H9 (cell line): Measurements from ENCODE around the gene PRDM1. TPM values are rescaled to one million over a fixed set of nuclear protein-coding genes. Genes with fewer than 3 reads are reported as not detected.

Source experiments
- DNase-seq: peaks from one replicate; pipeline ENCODE4 v3.0.0-alpha.2; 2017
- H2AFZ ChIP-seq: one replicate; pipeline ENCODE4 v1.6.1; 2013; ENCODE audit warnings: mild to moderate bottlenecking, low read length, control low read depth, moderate library complexity
- H2AK5ac ChIP-seq: 2 replicates; pipeline ENCODE4 v1.6.1; 2013; ENCODE audit warnings: low read length, control low read depth, mixed read lengths; ENCODE audit not compliant: insufficient read length
- H2BK120ac ChIP-seq: one replicate; pipeline ENCODE4 v1.6.1; 2013; ENCODE audit warnings: low read depth, mild to moderate bottlenecking, low read length, control low read depth, inconsistent platforms; ENCODE audit not compliant: poor library complexity, severe bottlenecking
- H2BK12ac ChIP-seq: 2 replicates; pipeline ENCODE4 v1.6.1; 2013; ENCODE audit warnings: low read length, control low read depth, mixed read lengths, low read depth; ENCODE audit not compliant: insufficient read length
- H2BK15ac ChIP-seq: 2 replicates; pipeline ENCODE4 v1.6.1; 2013; ENCODE audit warnings: low read depth, low read length, control low read depth
- H2BK20ac ChIP-seq: one replicate; pipeline ENCODE4 v1.6.1; 2013; ENCODE audit warnings: low read depth, mild to moderate bottlenecking, low read length, control low read depth, inconsistent platforms; ENCODE audit not compliant: poor library complexity, severe bottlenecking
- H2BK5ac ChIP-seq: 2 replicates; pipeline ENCODE4 v1.6.1; 2013; ENCODE audit warnings: low read length, control low read depth, mixed read lengths; ENCODE audit not compliant: insufficient read length
- H3K14ac ChIP-seq: 2 replicates; pipeline ENCODE4 v1.6.1; 2013; ENCODE audit warnings: low read length, control low read depth; ENCODE audit not compliant: insufficient read depth
- H3K18ac ChIP-seq: 2 replicates; pipeline ENCODE4 v1.6.1; 2013; ENCODE audit warnings: low read depth, mild to moderate bottlenecking, mixed read lengths, low read length, control low read depth; ENCODE audit not compliant: insufficient read length
- H3K23ac ChIP-seq: 2 replicates; pipeline ENCODE4 v1.6.1; 2013; ENCODE audit warnings: low read length, control low read depth, mixed read lengths, low read depth; ENCODE audit not compliant: insufficient read length
- H3K23me2 ChIP-seq: 2 replicates; pipeline ENCODE4 v1.6.1; 2013; ENCODE audit warnings: low read depth, mild to moderate bottlenecking, mixed read lengths, low read length, control low read depth; ENCODE audit not compliant: insufficient read length, poor library complexity, severe bottlenecking
- H3K27ac ChIP-seq: 2 replicates; pipeline ENCODE4 v1.5.1; 2013; ENCODE audit warnings: low read length, control low read depth, mixed read lengths, low read depth; ENCODE audit not compliant: insufficient read length
- H3K27me3 ChIP-seq: 2 replicates; pipeline ENCODE4 v1.6.1; 2013; ENCODE audit warnings: low read length, control low read depth, inconsistent platforms; ENCODE audit not compliant: insufficient read depth
- H3K4ac ChIP-seq: 2 replicates; pipeline ENCODE4 v1.6.1; 2013; ENCODE audit warnings: low read depth, mild to moderate bottlenecking, control low read depth, inconsistent platforms, low read length, moderate library complexity
- H3K4me1 ChIP-seq: 2 replicates; pipeline ENCODE4 v1.6.1; 2013; ENCODE audit warnings: low read length, control low read depth, inconsistent platforms; ENCODE audit not compliant: insufficient read depth
- H3K4me2 ChIP-seq: 2 replicates; pipeline ENCODE4 v1.6.1; 2013; ENCODE audit warnings: low read length, control low read depth, mixed read lengths; ENCODE audit not compliant: insufficient read length, insufficient read depth
- H3K56ac ChIP-seq: 2 replicates; pipeline ENCODE4 v1.6.1; 2013; ENCODE audit warnings: low read depth, mild to moderate bottlenecking, mixed read lengths, low read length, control low read depth; ENCODE audit not compliant: insufficient read length
- H3K79me1 ChIP-seq: 2 replicates; pipeline ENCODE4 v1.6.1; 2013; ENCODE audit warnings: low read depth, mild to moderate bottlenecking, moderate library complexity, low read length, control low read depth, inconsistent platforms; ENCODE audit not compliant: insufficient read depth, poor library complexity, severe bottlenecking
- H3K79me2 ChIP-seq: 2 replicates; pipeline ENCODE4 v1.6.1; 2013; ENCODE audit warnings: low read length, control low read depth, inconsistent platforms; ENCODE audit not compliant: insufficient read depth
- H3K9ac ChIP-seq: 2 replicates; pipeline ENCODE4 v1.6.1; 2013; ENCODE audit warnings: low read length, control low read depth, mixed read lengths; ENCODE audit not compliant: insufficient read length; ENCODE audit errors: extremely low read depth
- H3K9me3 ChIP-seq: one replicate; pipeline ENCODE4 v1.6.1; 2013; ENCODE audit warnings: low read depth, low read length, inconsistent platforms; ENCODE audit not compliant: control insufficient read depth
- H3T11ph ChIP-seq: one replicate; pipeline ENCODE4 v1.6.1; 2013; ENCODE audit warnings: mild to moderate bottlenecking, low read length, control low read depth, inconsistent platforms
- H4K20me1 ChIP-seq: one replicate; pipeline ENCODE4 v1.6.1; 2013; ENCODE audit not compliant: control insufficient read depth, insufficient read length, insufficient read depth
- H4K5ac ChIP-seq: 2 replicates; pipeline ENCODE4 v1.6.1; 2013; ENCODE audit warnings: low read depth, mild to moderate bottlenecking, mixed read lengths, low read length, control low read depth; ENCODE audit not compliant: insufficient read length
- H4K8ac ChIP-seq: replicated peaks from 2 replicates; pipeline ENCODE4 v1.6.1; 2013; ENCODE audit warnings: low read length, control low read depth, mixed read lengths, low read depth; ENCODE audit not compliant: insufficient read length
- H4K91ac ChIP-seq: 2 replicates; pipeline ENCODE4 v1.6.1; 2013; ENCODE audit warnings: low read depth, mild to moderate bottlenecking, moderate library complexity, mixed read lengths, low read length, control low read depth; ENCODE audit not compliant: insufficient read length
- H3K27ac Mint-ChIP-seq, 3 experiments: 2 replicates in 2 of 3; 3 replicates in 1 of 3; pipeline ENCODE4 v1.8.0; 2020 to 2021; ENCODE audit warnings: mixed read lengths in 3 of 3, mild to moderate bottlenecking in 1 of 3, moderate library complexity in 1 of 3
- H3K27me3 Mint-ChIP-seq: 2 replicates; pipeline ENCODE4 v1.8.0; 2021; ENCODE audit warnings: low read depth, mild to moderate bottlenecking, moderate library complexity, mixed read lengths
- H3K36me3 Mint-ChIP-seq, 3 experiments: 2 replicates in 2 of 3; 3 replicates in 1 of 3; pipeline ENCODE4 v1.8.0; 2020 to 2021; ENCODE audit warnings: low read depth in 3 of 3, mixed read lengths in 3 of 3; ENCODE audit not compliant: insufficient read depth in 1 of 3
- H3K4me1 Mint-ChIP-seq, 2 experiments: 2 replicates each; pipeline ENCODE4 v1.8.0; 2020; ENCODE audit warnings: mixed read lengths in 2 of 2
- H3K4me3 Mint-ChIP-seq, 2 experiments: 2 replicates in 1 of 2; 3 replicates in 1 of 2; pipeline ENCODE4 v1.8.0; 2020 to 2021; ENCODE audit warnings: mild to moderate bottlenecking in 2 of 2, mixed read lengths in 2 of 2, moderate library complexity in 1 of 2
- H3K9me3 Mint-ChIP-seq, 2 experiments: 2 replicates in 1 of 2; 3 replicates in 1 of 2; pipeline ENCODE4 v1.8.0; 2020; ENCODE audit warnings: mild to moderate bottlenecking in 2 of 2, mixed read lengths in 2 of 2, moderate library complexity in 1 of 2
- CTCF ChIP-seq: fragments of 200-600 bp; sonication (generic); conservative IDR thresholded peaks from 3 replicates; pipeline ENCODE4 v1.8.0; 2021; ENCODE audit warnings: antibody characterized with exemption, mild to moderate bottlenecking
- WGBS: extraction: QIAGEN DNeasy Blood & Tissue Kit; methylation state at CpG from one replicate; pipeline ENCODE4 v1.1.7; 2013; ENCODE audit warnings: missing lambda C conversion rate, low lambda C conversion rate, mixed read lengths; ENCODE audit not compliant: insufficient read length; ENCODE audit errors: extremely low coverage; 5-methylcytosine and 5-hydroxymethylcytosine counted together
- total RNA-seq: library from RNA; stranded (reverse); gene quantifications from 2 replicates; pipeline ENCODE4 v1.2.1, GENCODE V29; 2021

PRDM1 gene
- total RNA-seq, 1 experiment from 2014 or later: 2.9 TPM

GRCh38 chr6:106108129-106108528, 22.0 kb downstream of the PRDM1 start:
- Histone ChIP-seq H2AK5ac (no peak overlapping the region), H2BK20ac (no peak overlapping the region), H3K4ac (no peak overlapping the region), H3K18ac (no peak overlapping the region), H4K20me1 (no peaks in the 10 kb centered on the region), H2BK120ac (no peak overlapping the region), H4K91ac (no peak overlapping the region), H2BK5ac (no peak overlapping the region), H3K4me2 (no peak overlapping the region), H3K23me2 (no peaks in the 10 kb centered on the region), H2BK12ac (no peak overlapping the region), H3K27ac (no peak overlapping the region), H3K56ac (no peak overlapping the region), H3K4me1 (no peaks in the 10 kb centered on the region), H3K79me1 (no peaks in the 10 kb centered on the region), H2AFZ (no peak overlapping the region), H2BK15ac (no peak overlapping the region), H3K23ac (no peak overlapping the region), H3T11ph (no peak overlapping the region), H4K8ac (no peak overlapping the region), H3K9ac (no peak overlapping the region), H3K14ac (no peak overlapping the region), H3K9me3 (no peaks in the 10 kb centered on the region), H3K27me3 (no peaks in the 10 kb centered on the region), H4K5ac (no peak overlapping the region), H3K79me2 (no peaks in the 10 kb centered on the region)
- Mint-ChIP-seq H3K4me3 (no peak overlapping the region), H3K4me1 (peaks cover 0 to 1% of the 10 kb centered on the region in 2 experiments; a peak in 1 of 4 replicates), H3K9me3 (no peaks in the 10 kb centered on the region), H3K27ac (no peak overlapping the region), H3K36me3 (peaks cover 0 to 12% (median 0%) of the 10 kb centered on the region in 3 experiments; a peak in 2 of 7 replicates), H3K27me3 (no peaks in the 10 kb centered on the region)
- no peak for DNase-seq
- no CpG with 5 or more reads among the region's 6 CpGs for WGBS
- no peak for TF ChIP-seq CTCF
